Breast epithelium (tissue), 4 donors: ENCODE measurements around the gene COPS2. TPM values are rescaled to one million over a fixed set of nuclear protein-coding genes. Genes with fewer than 3 reads are reported as not detected.

ENCODE experiments used
- DNase-seq, 2 donors: peaks; one replicate each; pipeline ENCODE4 v3.0.0-alpha.2; 2019; ENCODE audit warnings: low spot score in 2 of 2
- H3K27ac ChIP-seq, 2 donors: fragments of 200-600 bp; sonication (generic) in 1 of 2; one replicate each; pipeline ENCODE4 v1.5.1; 2016 to 2019; ENCODE audit warnings: mild to moderate bottlenecking in 1 of 2
- H3K27me3 ChIP-seq, 2 donors: fragments of 200-600 bp; sonication (generic) in 1 of 2; one replicate each; pipeline versions ENCODE4 v1.5.1 to v1.6.0; 2017 to 2019; ENCODE audit warnings: control low read depth in 1 of 2, mild to moderate bottlenecking in 1 of 2
- H3K36me3 ChIP-seq: fragments of 200-600 bp; one replicate; pipeline ENCODE4 v1.5.1; 2019
- H3K4me1 ChIP-seq, 2 donors: fragments of 200-600 bp; sonication (generic); one replicate each; pipeline ENCODE4 v1.5.1; 2016 to 2019; ENCODE audit warnings: control low read depth in 1 of 2
- H3K4me3 ChIP-seq, 3 donors: fragments of 200-600 bp; sonication (generic); 1 replicate in 2 of 3; 2 replicates in 1 of 3; pipeline ENCODE4 v1.5.1; 2016 to 2019; ENCODE audit warnings: mild to moderate bottlenecking in 3 of 3, moderate library complexity in 2 of 3
- H3K9me3 ChIP-seq, 2 donors: fragments of 200-600 bp; sonication (generic) in 1 of 2; one replicate each; pipeline ENCODE4 v1.5.1; 2016 to 2019; ENCODE audit warnings: control low read depth in 1 of 2
- POLR2A ChIP-seq: fragments of 450-650 bp; IDR thresholded peaks from one replicate; pipeline ENCODE4 v1.6.1; 2016; ENCODE audit warnings: antibody characterized with exemption, mild to moderate bottlenecking, moderate library complexity
- POLR2AphosphoS5 ChIP-seq, 3 donors: sonication (generic); formaldehyde crosslinking; IDR thresholded peaks; one replicate each; pipeline ENCODE4 v1.6.1; 2017; ENCODE audit warnings: antibody characterized with exemption in 3 of 3
- intact Hi-C: fragments of 100-400 bp; cut with DNase I; formaldehyde crosslinking; loops from one replicate; pipeline ENCODE4 v1.15.1; 2023; ENCODE audit warnings: low total_unique reads
- total RNA-seq, 3 donors: library from RNA; depleted of rRNA; stranded (reverse); fragments of >200 nt; gene quantifications; one replicate each; pipeline ENCODE4 v1.1.0, GENCODE V29; 2016
- TF ChIP-seq, protein P1 (sequence below), 3 donors: fragments of 450-650 bp; IDR thresholded peaks; one replicate each; pipeline ENCODE4 v1.5.1; 2016 to 2017; ENCODE audit warnings: antibody characterized with exemption in 3 of 3, mild to moderate bottlenecking in 3 of 3, moderate library complexity in 3 of 3

COPS2 gene
- total RNA-seq, 3 donors from 2014 or later, result 59.3 to 96.8 (median 75.5) TPM

DNA sequence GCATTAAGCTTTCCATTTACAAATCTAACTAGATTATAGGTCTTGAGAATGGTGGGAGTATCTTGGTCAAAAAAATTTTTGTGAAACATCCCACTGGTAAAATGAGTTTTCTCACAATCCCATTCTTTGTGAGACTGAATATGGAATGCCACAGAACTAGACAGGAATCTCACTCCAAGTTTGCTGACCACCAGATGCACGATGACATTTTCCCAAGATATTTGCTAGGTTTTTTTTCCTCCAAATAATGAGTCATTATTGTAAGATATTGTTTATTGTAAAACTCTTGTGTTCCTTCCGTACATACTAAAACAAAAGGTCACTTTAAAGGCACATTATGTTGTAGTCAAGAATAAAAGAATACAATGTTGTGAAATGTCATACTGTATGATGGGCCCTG is 53.9 kb downstream of the COPS2 start:
- no peak for DNase-seq
- Histone ChIP-seq H3K9me3 (no peaks in the 10 kb centered on the region), H3K4me3 (no peak overlapping the region), H3K4me1 (no peaks in the 10 kb centered on the region), H3K27me3 (no peaks in the 10 kb centered on the region), H3K36me3 (no peaks in the 10 kb centered on the region), H3K27ac (no peak overlapping the region)
- intact Hi-C loops, result no loop called here
- TF ChIP-seq POLR2A, result no peak
- no peak for TF ChIP-seq POLR2AphosphoS5 (IDR thresholded peaks at IDR 0.05)
- TF ChIP-seq, protein P1, sequence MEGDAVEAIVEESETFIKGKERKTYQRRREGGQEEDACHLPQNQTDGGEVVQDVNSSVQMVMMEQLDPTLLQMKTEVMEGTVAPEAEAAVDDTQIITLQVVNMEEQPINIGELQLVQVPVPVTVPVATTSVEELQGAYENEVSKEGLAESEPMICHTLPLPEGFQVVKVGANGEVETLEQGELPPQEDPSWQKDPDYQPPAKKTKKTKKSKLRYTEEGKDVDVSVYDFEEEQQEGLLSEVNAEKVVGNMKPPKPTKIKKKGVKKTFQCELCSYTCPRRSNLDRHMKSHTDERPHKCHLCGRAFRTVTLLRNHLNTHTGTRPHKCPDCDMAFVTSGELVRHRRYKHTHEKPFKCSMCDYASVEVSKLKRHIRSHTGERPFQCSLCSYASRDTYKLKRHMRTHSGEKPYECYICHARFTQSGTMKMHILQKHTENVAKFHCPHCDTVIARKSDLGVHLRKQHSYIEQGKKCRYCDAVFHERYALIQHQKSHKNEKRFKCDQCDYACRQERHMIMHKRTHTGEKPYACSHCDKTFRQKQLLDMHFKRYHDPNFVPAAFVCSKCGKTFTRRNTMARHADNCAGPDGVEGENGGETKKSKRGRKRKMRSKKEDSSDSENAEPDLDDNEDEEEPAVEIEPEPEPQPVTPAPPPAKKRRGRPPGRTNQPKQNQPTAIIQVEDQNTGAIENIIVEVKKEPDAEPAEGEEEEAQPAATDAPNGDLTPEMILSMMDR (IDR thresholded peaks at IDR 0.05), result no peak

DNA sequence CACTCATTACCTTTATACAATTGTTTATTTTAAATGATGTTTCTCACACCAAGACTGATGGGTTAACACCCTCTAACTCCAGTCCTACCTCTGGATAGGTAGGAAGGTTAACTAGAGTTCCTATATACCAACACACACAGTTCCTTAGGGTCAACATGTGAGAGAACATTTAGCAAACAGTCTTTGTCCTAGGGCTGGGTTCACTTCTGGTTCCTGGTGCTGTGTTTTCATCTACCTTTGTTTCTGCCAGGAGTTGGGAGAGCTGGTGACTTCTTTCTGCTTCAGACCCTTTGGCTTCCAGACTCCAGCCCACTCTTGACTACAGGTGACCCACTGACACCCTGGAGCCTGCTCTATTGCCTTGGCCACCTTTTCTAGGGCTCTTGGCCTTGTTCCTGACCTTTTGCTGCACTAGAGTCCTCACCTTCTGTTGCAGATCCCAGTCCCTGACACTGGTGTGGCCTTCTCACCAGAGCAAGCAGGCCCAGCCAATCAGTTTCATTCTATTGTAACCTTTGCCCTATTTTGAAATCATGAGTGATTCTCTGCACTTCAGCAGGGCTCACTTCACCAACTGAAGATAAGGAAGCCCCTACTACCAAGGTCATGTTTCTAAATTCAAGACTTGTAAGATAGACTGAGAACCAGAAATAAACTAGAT is 59.2 kb downstream of the COPS2 start:
- H3K27ac ChIP-seq, result no peak overlapping the region
- no peak for TF ChIP-seq POLR2A
- TF ChIP-seq, protein P1 (IDR thresholded peaks at IDR 0.05), result no peak
- TF ChIP-seq POLR2AphosphoS5 (IDR thresholded peaks at IDR 0.05), result no peak
- DNase-seq, result no peak

DNA sequence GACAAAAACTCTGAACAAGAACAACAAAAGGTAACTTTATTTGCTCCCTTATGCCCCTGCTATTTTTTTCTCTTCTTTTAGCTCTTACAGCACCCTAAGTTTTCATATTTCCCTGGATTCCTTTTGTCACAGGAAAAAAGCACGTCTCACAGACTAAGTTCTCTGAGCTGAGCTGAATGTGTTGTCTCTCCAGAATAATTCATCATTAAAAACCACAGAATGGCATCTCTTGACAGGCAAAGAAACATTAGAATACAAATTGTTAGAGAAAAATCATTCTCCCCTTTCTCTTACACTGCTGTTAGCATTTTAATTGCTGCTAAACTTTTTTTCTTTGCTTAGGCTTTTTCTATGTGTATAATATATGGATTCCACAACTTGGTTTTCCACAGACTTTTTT is 60.5 kb downstream of the COPS2 start:
- no peaks in the 10 kb centered on the region for H3K36me3 ChIP-seq
- no peak overlapping the region for H3K27ac ChIP-seq
- H3K4me3 ChIP-seq, result no peak overlapping the region
- no peaks in the 10 kb centered on the region for H3K9me3 ChIP-seq
- no peak for DNase-seq
- no peaks in the 10 kb centered on the region for H3K27me3 ChIP-seq
- intact Hi-C loops, result no loop called here
- H3K4me1 ChIP-seq, result no peaks in the 10 kb centered on the region
- TF ChIP-seq, protein P1 (IDR thresholded peaks at IDR 0.05), result no peak
- no peak for TF ChIP-seq POLR2AphosphoS5 (IDR thresholded peaks at IDR 0.05)
- TF ChIP-seq POLR2A, result no peak

More for the DNA sequence above, 59.2 kb downstream of the COPS2 start:
- Histone ChIP-seq H3K9me3 (no peaks in the 10 kb centered on the region), H3K4me3 (no peak overlapping the region), H3K36me3 (no peaks in the 10 kb centered on the region), H3K27me3 (no peaks in the 10 kb centered on the region), H3K4me1 (no peaks in the 10 kb centered on the region)
- intact Hi-C loops, result no loop called here

DNA sequence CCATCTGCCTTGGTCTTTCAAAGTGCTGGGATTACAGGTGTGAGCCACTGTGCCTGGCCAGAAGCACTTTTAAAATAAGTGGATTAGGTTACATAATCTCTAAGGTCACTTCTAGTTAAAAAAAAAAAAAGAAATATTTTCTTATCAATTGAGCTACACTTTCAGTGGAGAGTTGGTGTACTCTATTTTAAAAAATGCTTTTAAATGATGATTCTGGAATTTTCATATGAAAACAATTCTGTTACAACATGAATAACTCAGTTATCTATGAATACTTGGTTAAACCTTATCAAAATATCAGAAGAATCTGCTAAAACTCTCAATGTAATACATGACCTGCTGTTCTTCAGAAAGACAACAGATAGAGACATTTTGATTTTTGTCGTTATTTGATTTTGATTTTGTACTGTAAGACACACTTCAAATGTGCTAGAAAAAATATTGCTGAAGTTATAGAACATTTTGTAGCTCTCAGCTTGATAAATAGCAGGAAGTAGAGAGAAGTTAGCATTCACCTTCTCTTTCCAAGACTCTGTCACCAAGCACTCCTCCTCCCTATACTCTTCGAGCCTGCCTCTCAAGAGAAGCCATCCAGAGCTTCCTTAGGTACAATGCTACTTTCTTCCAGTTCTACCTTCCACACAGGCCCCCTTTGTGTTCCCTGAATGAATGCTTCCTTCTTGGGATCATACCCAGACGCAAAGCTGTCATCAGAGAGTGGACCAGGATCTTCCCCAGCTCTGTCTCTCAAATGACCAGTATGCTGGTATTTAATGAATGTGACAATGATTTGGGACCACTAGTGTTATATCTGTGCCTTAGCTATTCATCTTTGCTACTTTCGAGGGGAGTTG is 61.9 kb downstream of the COPS2 start:
- intact Hi-C loops, result no loop called here
- Histone ChIP-seq H3K36me3 (no peaks in the 10 kb centered on the region), H3K4me1 (no peaks in the 10 kb centered on the region), H3K27me3 (no peaks in the 10 kb centered on the region), H3K4me3 (no peak overlapping the region), H3K27ac (no peak overlapping the region), H3K9me3 (no peaks in the 10 kb centered on the region)
- no peak for DNase-seq
- TF ChIP-seq POLR2AphosphoS5 (IDR thresholded peaks at IDR 0.05), result no peak

DNA sequence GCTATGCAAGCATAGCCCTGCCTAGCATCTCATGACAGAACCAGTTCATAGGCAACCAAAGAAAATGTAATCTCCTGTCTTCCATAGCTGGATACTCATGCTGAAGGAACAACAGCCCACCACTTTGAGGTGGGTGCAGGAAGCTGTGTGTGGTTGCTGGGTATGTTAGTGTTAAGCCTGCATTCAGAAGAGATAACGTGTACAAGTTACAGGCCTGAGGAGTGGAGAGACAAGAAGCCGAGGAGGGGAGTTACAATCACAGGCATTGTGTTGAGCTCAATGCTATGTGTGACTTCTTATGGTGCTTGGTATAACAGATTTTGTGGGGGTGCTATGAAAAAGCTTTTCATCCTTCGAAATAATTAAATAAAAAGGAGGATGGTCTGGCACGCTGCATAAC is 66.4 kb downstream of the COPS2 start:
- H3K4me1 ChIP-seq, result no peaks in the 10 kb centered on the region
- DNase-seq, result no peak
- no peaks in the 10 kb centered on the region for H3K9me3 ChIP-seq
- H3K4me3 ChIP-seq, result no peak overlapping the region
- no peak overlapping the region for H3K27ac ChIP-seq
- TF ChIP-seq POLR2A (no peak), POLR2AphosphoS5 (IDR thresholded peaks at IDR 0.05) (no peak)
- TF ChIP-seq, protein P1 (IDR thresholded peaks at IDR 0.05), result no peak
- no peaks in the 10 kb centered on the region for H3K36me3 ChIP-seq
- no peaks in the 10 kb centered on the region for H3K27me3 ChIP-seq
- intact Hi-C loops, result no loop called here
